HG03342 (cell line): ENCODE results near the gene ALLC.
"Not testable (repeated sequence)": the region's sequence is repeated elsewhere in the genome, so short reads cannot be mapped to it uniquely, and the experiment has no call there.

Source experiments
- ATAC-seq: cut with Tn5 transposase; IDR thresholded peaks from one replicate; pipeline ENCODE4 v1.9.1; 2021; ENCODE audit warnings: mild to moderate bottlenecking, moderate library complexity; ENCODE audit not compliant: unreplicated experiment

ALLC gene

DNA sequence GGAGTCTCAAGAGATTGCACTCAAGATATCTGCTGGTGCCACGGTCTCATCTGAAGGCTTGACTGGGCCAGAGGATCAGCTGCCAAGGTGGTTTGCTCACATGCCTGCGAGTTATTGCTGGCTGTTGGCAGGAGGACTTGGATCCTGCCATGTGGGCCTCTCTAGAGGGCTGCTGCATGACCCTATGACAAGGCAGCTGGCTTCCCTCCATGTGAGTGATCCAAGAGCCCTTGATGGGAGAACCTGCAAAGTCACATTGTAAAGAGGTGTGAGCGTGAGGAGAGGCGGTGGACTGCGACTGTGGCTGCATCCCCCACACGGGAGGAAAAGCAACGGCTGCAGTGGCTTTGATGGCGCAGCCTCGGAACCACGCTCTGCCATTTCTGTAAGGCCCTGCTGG, 4.0 kb upstream of the ALLC start:
- no peak for ATAC-seq

GRCh38 chr2:3654531-3655225, 3.3 kb upstream of the ALLC start:
- no peak for ATAC-seq

DNA sequence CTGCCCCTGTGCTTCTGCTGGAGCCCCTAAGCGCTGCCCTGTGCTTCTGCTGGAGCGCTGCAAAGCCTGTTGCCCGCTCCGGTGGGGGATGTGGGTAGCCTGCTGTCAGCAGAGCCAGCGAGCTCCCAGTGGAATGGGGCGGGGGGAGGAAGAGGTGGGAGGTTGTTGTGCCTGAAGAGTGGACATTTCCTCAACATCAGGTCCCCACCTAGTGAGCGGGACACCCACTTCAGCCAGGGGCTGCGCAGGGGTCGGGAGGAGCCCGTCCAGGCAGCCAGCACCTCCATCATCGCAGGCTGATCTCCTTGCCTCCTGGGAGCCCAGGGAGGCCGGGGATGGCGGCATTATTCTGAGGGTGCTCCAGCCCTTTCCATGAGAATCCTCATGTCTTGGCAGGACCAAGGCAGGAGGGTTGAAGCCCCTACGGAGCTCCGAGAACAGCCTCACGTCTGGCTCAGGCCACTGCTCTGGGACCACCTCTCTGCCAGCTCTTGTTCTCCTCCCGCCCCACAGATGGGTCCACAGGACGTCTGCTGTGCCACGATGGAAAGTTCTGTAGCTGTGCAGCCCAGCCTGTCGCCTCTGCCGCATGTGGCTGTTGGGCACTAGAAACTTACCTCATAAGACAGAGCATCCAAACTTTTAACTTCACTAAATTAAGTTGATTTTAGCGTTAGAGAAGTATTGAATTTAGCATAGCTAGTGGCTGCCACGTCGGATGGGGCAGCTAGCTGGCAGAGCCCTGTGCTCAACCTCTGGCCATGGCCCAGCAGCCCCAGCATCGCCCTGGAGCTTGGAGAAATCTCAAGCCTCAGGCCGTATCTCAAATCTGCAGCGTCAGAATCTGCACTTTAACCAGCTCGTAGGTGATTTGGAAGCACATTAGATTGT, 1.9 kb upstream of the ALLC start:
- no peak for ATAC-seq

GRCh38 chr2:3656762-3657721, 958 bp upstream of the ALLC start:
- ATAC-seq: no peak

GRCh38 chr2:3659447-3660432, 1.7 kb downstream of the ALLC start:
- no peak for ATAC-seq

GRCh38 chr2:3660640-3661039, 2.6 kb downstream of the ALLC start:
- not testable (repeated sequence) for ATAC-seq

DNA sequence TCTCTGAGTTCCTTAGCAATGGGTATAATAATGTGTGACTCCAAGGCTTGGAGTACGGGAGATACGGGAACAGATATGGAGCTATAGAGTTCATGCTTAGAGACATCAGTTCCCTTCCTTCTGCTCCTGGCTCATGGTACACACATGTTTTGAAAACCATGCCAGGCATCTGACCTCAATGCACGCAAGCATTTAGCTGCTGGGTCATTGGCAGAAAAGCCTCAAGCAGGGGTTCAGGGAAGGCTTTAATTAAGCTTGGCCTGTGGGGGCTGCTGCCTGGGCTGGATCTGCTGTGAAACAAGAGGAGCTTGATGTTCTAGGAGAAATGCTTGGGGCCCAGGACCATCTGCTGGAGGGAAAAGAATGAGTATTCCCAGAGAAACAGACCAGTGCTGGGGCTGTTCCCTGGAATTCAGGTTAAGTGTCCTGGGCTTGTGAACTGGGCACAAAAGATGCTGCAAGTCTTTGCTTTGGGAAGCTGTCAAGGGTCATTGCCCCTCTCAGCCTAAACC, 3.2 kb downstream of the ALLC start:
- no peak for ATAC-seq

DNA sequence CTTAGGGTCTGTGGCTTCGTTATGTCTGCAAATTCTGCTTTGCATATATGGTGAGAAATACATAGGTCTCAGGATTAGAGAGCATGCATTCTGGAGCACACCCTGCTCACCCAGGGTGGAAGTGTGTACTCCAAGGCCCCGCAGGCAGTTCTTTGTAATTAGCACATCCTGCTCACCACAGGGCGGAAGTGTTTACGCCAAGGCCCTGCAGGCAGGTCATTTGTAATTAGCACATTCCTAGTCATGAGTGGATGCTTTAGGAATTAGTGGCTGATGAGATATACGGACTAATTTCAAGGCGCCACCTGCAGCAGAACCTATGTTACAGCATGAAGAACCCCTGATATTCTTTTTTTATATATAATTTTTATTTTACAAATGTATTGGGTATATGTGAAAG, 4.2 kb downstream of the ALLC start:
- no peak for ATAC-seq

DNA sequence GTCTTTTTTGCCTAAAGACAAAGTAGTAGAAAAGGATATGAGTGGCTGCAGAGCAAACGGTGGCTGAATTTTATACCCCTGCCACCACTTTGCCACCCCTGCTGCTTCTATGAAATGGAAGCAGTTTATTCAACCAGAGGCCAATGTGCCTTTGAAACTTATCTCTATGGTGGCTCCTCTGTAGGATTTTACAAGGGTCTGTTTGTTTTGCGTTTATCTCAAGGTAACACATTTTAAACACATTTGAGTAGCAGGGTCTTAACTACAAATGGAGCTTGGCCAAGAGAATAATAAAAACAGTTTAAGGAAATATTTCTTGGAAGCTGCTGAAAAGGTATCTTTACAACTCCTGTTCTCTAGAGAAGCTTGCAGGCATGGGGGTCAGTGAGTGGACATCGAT, 6.1 kb downstream of the ALLC start:
- ATAC-seq: no peak

DNA sequence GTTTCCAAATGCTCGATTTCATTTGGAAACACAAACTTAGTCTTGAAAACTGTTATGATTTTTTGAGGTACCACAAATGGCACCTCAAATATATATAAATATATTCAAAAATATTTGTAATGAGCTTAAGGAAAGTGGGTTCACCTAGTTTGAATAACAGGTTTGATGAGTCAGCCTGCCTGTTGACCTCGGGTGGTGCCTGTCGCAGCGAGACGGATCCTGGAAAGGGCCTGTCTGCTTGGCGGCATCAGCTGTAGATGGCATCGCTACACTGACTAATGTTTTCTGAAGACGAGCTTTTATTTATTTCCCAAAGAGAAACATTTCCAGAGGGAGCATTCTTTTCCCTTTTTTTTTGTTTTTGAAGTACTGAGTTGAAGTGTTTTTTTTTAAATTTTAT, 6.9 kb downstream of the ALLC start:
- ATAC-seq: no peak

DNA sequence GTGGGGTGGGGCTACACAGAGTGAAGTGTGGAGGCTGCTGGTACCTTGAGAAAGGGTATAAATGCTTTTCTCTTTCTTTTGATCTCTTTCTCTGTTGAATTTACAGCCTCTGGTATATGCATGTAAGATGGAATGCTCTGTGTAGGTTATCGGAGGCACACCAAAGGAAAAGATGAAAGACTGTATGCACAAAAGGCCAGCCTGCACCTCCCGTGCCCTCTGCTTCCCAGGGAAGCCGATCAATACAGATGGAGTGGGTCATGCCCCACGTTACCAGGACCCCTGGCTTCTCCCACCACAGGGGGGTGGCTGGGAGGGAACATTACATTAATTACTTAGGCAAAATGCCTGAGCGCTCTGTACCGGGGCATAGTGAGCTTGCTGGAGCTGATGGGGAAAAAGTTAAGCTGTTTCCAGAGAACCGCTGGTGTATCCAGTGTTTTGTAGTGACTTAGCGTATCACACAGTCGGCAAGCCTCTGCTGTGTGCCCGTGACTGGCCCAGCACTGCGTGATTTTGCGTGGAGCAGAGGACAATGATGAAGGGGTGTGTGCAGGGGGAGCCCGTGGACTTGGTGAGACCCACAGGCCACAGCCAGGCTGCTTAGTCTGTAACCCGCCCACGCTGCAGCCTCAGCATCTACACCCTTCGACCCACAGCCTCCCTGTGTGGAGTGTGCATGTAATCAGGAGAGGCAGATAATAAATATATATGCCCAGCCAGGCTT, 8.0 kb downstream of the ALLC start:
- ATAC-seq: no peak

DNA sequence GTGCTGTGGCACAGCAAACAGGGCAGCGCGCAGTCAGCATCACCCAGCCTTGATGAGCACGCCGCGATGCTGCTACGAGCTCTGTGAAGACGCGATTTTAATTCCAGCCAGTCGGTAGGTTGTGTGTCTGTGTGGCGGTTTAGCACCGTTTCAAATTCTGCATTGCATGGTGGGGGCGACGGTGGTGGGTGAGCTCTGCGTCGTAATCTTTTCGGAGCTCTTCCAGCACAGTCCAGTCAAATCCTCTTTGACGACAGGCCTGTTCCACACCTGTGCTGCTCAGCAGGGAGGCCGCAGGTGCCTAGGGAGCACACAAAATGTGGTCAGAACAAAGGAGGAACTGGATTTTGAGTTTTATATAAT, 8.6 kb downstream of the ALLC start:
- ATAC-seq: no peak

DNA sequence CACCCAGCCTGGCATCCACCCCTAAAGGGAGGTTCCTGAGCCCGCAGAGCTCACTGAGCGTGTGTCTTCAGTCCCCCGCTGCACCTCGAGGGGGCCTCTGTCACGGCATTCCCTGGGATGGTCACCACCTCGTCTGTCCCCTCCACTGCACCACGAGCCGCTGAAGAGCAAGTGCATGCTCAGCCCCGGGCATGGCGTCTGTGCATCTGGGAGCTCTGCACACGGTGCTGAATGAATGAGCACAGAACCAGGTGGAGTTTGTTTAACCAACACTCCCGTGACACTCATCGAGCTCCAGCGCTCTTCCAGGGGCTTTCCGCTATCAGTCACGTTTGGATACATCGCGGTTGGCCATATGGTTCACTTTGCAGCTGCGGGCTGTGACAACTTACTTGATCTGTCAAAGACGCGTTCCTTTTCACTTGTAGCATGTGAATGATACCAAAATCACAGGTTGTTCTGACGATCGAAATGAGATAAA, 9.2 kb downstream of the ALLC start:
- ATAC-seq: no peak

DNA sequence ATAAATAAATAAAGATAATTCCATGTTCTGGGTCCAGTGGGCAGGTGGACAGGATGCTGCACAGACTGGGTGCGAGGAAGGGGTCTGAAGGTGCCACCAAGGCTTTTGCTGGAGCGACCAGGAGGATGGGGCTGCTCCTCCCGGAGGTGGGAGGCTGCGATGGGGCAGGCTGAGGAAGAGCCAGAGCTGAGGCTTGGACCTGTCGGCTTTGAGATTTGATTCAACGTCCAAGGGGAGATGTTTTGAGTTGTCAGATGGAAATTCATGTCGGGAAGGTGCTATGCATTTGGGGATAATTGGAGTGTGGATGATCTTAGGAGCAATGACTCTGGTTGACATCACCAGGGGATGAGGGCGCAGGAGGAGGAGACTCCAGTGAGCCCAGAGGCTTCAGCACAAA, 11.7 kb downstream of the ALLC start:
- no peak for ATAC-seq

GRCh38 chr2:3670376-3670775, 12.4 kb downstream of the ALLC start:
- ATAC-seq: no peak

DNA sequence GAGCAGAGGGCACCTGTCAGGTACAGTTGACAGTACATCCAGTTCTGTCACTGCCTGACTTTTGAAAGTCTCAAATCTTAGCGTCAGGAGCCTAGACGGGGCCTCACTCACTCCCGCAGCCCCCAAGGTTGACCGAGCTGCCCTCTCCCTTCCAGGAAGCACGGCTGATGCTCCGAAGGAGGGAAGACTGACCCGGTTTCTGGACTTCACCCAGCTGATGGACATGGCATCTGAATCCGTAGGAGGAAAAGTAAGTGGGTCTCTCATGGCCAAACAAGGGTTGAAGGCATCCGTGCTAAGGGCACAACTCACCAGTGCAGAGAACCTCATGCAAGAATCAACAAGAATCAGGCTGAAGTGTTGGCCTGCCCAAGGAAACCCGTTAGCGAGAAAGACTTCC, 12.9 kb downstream of the ALLC start:
- no peak for ATAC-seq

GRCh38 chr2:3672861-3673678, 15.1 kb downstream of the ALLC start:
- ATAC-seq: no peak
